Inferior parietal cortex (tissue), 1 donor: ENCODE results near the gene CPNE8.
A peak's percentile ranks its signal among the peaks of the same experiment; 100 is the strongest.
"Not testable (repeated sequence)": the region's sequence is repeated elsewhere in the genome, so short reads cannot be mapped to it uniquely, and the experiment has no call there.

Source experiments
- DNase-seq: peaks from one replicate; pipeline ENCODE4 v3.0.0-alpha.2; 2016; ENCODE audit errors: extremely low spot score

CPNE8 gene

GRCh38 chr12:38825006-38825405 is 80.4 kb downstream of the CPNE8 start:
- no peak for DNase-seq

- peak; percentile 40 for DNase-seq
Measured at GRCh38 chr12:38823738-38824137, 81.7 kb downstream of the CPNE8 start.

- no peak for DNase-seq
Measured at GRCh38 chr12:38823314-38823713, 82.1 kb downstream of the CPNE8 start.

GRCh38 chr12:38817942-38818341 is 87.4 kb downstream of the CPNE8 start:
- DNase-seq = no peak

DNA sequence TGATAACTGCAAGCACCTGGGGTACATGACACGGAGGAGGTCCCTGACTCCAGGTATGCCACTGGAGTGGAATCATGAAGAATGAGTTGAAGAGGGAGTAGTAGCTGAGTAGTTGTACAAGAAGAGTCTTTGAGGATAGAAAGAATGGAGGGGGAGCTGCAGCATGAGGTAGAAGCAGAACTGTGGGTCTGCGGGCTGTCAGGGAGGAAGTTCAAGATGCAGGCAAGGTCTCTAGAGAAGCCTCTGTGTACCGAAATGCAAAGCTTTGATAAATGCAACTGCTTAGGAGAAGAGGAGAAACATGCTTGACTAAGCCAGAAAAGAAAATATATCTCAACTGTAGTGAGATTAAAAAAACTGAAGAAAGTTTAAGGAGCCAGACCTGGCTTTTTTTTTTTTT is 91.5 kb downstream of the CPNE8 start:
- DNase-seq = no peak

DNA sequence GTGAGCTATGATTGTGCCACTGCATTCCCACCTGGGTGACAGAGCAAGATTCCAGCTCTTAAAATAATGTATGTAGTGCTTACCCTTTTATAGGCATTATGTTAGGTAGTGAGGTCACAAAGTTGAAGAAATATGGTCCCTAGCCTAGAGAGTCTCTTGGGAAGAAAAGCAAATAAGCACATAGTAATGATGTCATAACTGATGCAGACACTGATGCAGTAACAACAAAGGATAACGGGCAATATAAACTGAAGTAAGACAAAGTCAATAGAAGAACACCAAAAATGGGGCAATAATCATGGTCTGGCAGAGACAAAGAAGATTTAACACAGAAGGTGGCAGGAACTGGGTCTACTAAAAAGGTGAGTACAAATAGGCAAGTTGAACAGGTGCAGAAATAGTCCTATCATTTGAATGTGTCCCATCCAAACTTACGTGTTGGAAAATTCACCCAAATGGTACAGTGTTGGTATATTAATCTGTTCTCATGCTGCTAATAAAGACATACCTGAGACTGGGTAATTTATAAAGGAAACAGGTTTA is 93.5 kb downstream of the CPNE8 start:
- no peak for DNase-seq

DNA sequence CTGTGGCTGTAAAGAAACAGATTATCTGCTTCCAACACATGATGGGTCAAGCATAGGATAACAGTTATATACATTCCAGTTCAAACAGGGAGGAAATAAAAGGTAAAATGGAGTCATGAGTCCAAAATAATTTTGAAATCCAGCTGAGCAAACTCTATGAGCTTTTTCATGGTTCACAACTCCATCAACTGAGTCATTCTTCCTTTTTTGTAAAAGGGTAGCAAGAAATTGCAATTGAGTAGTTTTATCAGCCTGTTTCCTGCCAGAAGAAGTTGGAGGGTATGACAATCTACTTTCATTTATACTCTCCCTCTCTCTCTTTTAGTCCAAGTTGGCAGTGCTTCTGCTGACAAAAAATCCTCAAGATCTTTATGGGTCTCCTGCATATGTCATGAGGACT is 95.6 kb downstream of the CPNE8 start:
- no peak for DNase-seq

GRCh38 chr12:38788106-38788505 is 117.3 kb downstream of the CPNE8 start:
- no peak for DNase-seq

- DNase-seq = no peak
Measured at GRCh38 chr12:38785381-38785780, 120.0 kb downstream of the CPNE8 start.

GRCh38 chr12:38783304-38783703 is 122.1 kb downstream of the CPNE8 start:
- DNase-seq = no peak

DNA sequence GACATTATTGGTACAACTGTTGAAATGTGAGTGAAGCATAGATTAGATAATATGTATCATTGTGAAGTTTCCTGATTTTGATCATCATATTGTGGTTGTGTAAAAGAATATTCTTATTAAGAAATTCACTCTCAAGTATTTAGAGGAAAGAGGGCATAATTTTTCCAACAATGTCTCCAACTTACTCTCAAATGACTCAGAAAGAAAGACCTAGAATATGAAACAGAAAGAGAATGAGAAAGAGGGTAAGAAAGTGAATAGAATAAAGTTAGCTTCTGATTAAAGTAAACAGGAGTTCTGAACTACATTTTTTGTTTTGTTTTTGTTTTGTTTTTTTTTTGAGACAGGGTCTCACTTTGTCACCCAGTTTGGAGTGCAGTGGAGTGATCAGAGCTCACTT is 123.0 kb downstream of the CPNE8 start:
- DNase-seq = no peak

- no peak for DNase-seq
Measured at GRCh38 chr12:38776647-38777046, 128.7 kb downstream of the CPNE8 start.

GRCh38 chr12:38775457-38775856 is 129.9 kb downstream of the CPNE8 start:
- no peak for DNase-seq

- DNase-seq = no peak
Measured at GRCh38 chr12:38772437-38772836, 133.0 kb downstream of the CPNE8 start.

GRCh38 chr12:38771871-38772270 is 133.5 kb downstream of the CPNE8 start:
- no peak for DNase-seq

DNA sequence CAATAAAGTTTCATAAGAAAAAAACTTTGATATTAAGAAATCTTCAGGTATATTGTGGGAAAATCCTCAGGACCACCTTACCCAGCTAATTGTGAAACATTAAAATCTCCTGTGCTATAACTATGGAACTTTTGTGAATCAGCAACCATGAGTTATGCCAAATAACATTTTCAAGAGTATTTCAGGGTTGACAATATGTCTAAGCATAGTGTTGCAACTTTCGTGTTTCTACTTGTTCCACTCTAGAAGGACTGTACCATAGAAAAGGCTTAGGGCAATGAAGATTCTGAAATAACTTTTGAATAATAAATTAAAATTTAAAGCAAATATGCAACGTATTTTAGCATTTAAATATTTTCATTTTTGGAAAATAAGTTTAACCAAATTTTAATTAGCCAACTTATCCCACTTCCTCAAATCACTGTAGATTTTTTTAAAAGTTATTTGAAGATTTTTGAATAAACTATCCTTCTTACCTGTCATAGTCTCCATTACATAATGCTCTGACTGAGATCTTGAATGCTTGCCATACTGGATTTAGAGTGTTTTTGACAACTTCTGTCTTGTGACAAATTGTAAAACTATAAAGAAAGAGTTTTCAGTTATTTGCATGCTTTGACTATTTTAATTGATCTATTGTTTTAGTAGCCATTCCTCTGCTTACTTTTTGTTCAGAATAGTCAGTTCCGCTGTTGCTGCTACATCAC is 143.6 kb downstream of the CPNE8 start:
- DNase-seq = no peak

- no peak for DNase-seq
Measured at GRCh38 chr12:38761111-38761510, 144.3 kb downstream of the CPNE8 start.

GRCh38 chr12:38759621-38760020 is 145.8 kb downstream of the CPNE8 start:
- DNase-seq = no peak

DNA sequence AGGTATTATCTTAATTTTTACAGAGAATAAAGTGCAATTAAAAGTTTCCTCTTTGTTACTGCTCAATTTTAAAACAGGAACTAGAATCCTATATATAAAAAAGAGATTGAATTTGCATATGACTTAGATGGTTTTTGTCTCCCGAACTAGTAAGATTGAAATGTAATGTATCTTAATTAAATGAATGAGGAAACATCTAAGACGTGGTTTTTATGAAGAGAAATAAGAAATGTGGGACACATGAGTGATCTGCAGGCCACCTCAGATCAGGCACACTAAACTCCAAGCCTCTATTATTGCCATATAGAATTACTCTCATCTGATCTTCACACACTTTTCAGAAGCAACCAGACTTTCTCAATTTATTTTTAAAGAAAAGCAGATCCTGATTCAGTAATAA is 158.6 kb downstream of the CPNE8 start:
- DNase-seq = no peak

DNA sequence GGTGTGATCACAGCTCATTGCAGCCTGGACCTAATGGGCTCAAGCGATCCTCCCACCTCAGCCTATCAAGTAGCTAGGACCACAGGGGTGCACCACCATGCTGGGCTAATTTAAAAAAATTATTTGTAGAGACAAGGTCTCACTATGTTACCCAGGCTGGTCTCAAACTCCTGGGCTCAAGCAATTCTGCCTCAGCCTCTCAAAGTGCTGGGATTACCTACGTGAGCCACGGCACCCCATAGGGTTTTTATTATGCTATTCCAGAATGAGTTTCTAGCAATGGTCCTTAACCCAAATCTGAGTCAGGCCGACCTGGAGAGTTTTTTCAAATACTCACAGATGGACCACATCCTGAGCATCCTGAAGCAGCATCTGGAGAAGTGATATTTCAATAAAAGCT is 159.8 kb downstream of the CPNE8 start:
- DNase-seq = no peak

DNA sequence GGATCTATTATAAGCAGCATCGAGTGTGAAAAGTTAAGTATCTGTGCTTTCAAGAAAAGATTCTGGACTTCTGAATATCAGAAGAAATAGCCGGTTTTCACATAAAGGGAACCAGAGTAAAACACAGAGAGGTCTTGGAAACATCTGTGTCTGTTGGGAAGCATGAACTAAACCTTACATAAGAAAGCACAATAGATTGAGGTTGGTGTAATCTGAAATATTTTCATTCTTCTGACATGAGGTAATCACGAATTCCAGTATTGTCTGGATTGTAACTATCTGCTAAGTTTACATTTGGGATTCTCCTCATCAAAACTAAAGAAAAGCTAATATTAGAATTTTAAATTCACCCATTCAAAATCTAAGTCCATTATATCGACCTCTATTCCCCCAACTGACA is 161.3 kb downstream of the CPNE8 start:
- no peak for DNase-seq

- not testable (repeated sequence) for DNase-seq
Measured at GRCh38 chr12:38742496-38742895, 162.9 kb downstream of the CPNE8 start.

GRCh38 chr12:38736821-38737220 is 168.6 kb downstream of the CPNE8 start:
- no peak for DNase-seq

GRCh38 chr12:38732761-38733160 is 172.6 kb downstream of the CPNE8 start:
- DNase-seq = no peak
